Panc1 (cell line): ENCODE data around the gene PSME1. TPM values are rescaled to one million over a fixed set of nuclear protein-coding genes. Genes with fewer than 3 reads are reported as not detected.

Experiments used
- ATAC-seq: fragments of 200-7000 bp; cut with Tn5 transposase; 2 replicates; pipeline ENCODE4 v1.9.1; 2020; ENCODE audit warnings: mild to moderate bottlenecking, moderate library complexity
- BruUV-seq: library from RNA; stranded (reverse); fragments of 400-500 nt; replicated peaks from 2 replicates; lab custom pipeline; 2021; lab: Mats Ljungman, UMichigan
- CTCF ChIA-PET: fragments of 300-600 bp; sonication (Branson Sonifier 250); formaldehyde crosslinking; loops from one replicate; lab custom pipeline; 2022; ENCODE audit warnings: antibody characterized with exemption; lab: Charles Lee
- POLR2A ChIA-PET: fragments of 300-600 bp; sonication (Branson Sonifier 250); formaldehyde crosslinking; loops from one replicate; lab custom pipeline; 2022; ENCODE audit warnings: antibody characterized with exemption; lab: Charles Lee
- DNase-seq: peaks from one replicate; pipeline ENCODE4 v3.0.0-alpha.2; 2010; ENCODE audit warnings: low read depth, low spot score
- H3K27ac ChIP-seq: 2 replicates; pipeline ENCODE4 v1.5.1; 2011; ENCODE audit warnings: mild to moderate bottlenecking, low read length, inconsistent platforms
- H3K27me3 ChIP-seq: fragments of 200-500 bp; sonication (Bioruptor generic); 2 replicates; pipeline ENCODE4 v1.6.0; 2014; ENCODE audit warnings: low read length, inconsistent platforms; ENCODE audit not compliant: control insufficient read depth, insufficient read depth
- H3K36me3 ChIP-seq: fragments of 200-500 bp; sonication (Bioruptor generic); 2 replicates; pipeline ENCODE4 v1.5.1; 2014; ENCODE audit warnings: inconsistent platforms, mild to moderate bottlenecking, low read length, moderate library complexity; ENCODE audit not compliant: control insufficient read depth, insufficient read depth
- H3K4me1 ChIP-seq: 2 replicates; pipeline ENCODE4 v1.5.1; 2011; ENCODE audit warnings: inconsistent platforms, mild to moderate bottlenecking, low read length, moderate library complexity; ENCODE audit not compliant: control insufficient read depth, insufficient read depth
- H3K4me3 ChIP-seq, 2 experiments: 2 replicates each; pipeline ENCODE4 v1.5.1; 2011 to 2012; ENCODE audit warnings: low read depth in 2 of 2, low read length in 2 of 2, mild to moderate bottlenecking in 2 of 2, inconsistent platforms in 1 of 2, moderate library complexity in 1 of 2
- H3K9me3 ChIP-seq: fragments of 200-500 bp; sonication (Bioruptor generic); 2 replicates; pipeline ENCODE4 v1.5.1; 2014; ENCODE audit warnings: low read depth, mild to moderate bottlenecking, inconsistent platforms, low read length, moderate library complexity; ENCODE audit not compliant: control insufficient read depth, insufficient read depth
- CTCF ChIP-seq: fragments of 450-650 bp; IDR thresholded peaks from 2 replicates; pipeline ENCODE4 v1.5.1; 2017; ENCODE audit warnings: mild to moderate bottlenecking
- POLR2AphosphoS5 ChIP-seq: IDR thresholded peaks from 2 replicates; pipeline ENCODE4 v1.6.1; 2012; ENCODE audit warnings: mild to moderate bottlenecking, low read depth, low read length, moderate library complexity
- REST ChIP-seq, 2 experiments: IDR thresholded peaks; 2 replicates each; pipeline ENCODE4 v1.6.1; 2011 to 2012; ENCODE audit warnings: low read depth in 2 of 2, control low read depth in 1 of 2, low read length in 1 of 2, mild to moderate bottlenecking in 1 of 2, moderate library complexity in 1 of 2; ENCODE audit not compliant: insufficient read depth in 1 of 2
- SIN3A ChIP-seq: IDR thresholded peaks from 2 replicates; pipeline ENCODE4 v1.6.1; 2012; ENCODE audit warnings: low read depth, mild to moderate bottlenecking, low read length, moderate library complexity, borderline replicate concordance; ENCODE audit not compliant: insufficient read depth
- TCF7L2 ChIP-seq: IDR thresholded peaks from 2 replicates; pipeline ENCODE4 v1.6.1; 2011; ENCODE audit warnings: mild to moderate bottlenecking, low read depth, low read length, inconsistent platforms
- in situ Hi-C: cut with HindIII; loops from 2 replicates; pipeline ENCODE4 v1.10.0; 2016; ENCODE audit warnings: low sequenced_read_pairs, low pct_unique_long_range_greater_than_20kb
- intact Hi-C: fragments of 100-400 bp; cut with micrococcal nuclease; formaldehyde crosslinking; loops from one replicate; pipeline ENCODE4 v1.10.0; 2022; ENCODE audit not compliant: unreplicated experiment
- total RNA-seq: library from RNA; stranded (reverse); gene quantifications from one replicate; pipeline ENCODE4 v1.2.1, GENCODE V29; 2021; ENCODE audit not compliant: unreplicated experiment

The PSME1 gene
- total RNA-seq, 1 experiment from 2014 or later: 130 TPM

- no peaks in the 10 kb centered on the region for H3K4me1 ChIP-seq
- H3K27me3 ChIP-seq: no peaks in the 10 kb centered on the region
- DNase-seq (no peak), ATAC-seq (no peak)
- ChIA-PET POLR2A (interaction anchor here (0.6 kb wide), 1 partner anchor 271 kb away, joined by 16 read pairs; the partner anchor contains the start of gene NYNRIN), CTCF (no interaction called here)
- TF ChIP-seq CTCF: no peak
- no peak for TF ChIP-seq POLR2AphosphoS5
- TF ChIP-seq REST (IDR thresholded peaks at IDR 0.05; ENCODE audit: insufficient read depth in 1 of 2, low read depth in 2 of 2, low read length in 1 of 2): no peak
- TF ChIP-seq SIN3A: no peak
- TF ChIP-seq TCF7L2: no peak
- H3K4me3 ChIP-seq: no peak overlapping the region
- no peaks in the 10 kb centered on the region for H3K9me3 ChIP-seq
- in situ Hi-C loops: no loop called here
- H3K27ac ChIP-seq: no peak overlapping the region
- BruUV-seq: no TSS peak
- intact Hi-C loops: no loop called here
- no peaks in the 10 kb centered on the region for H3K36me3 ChIP-seq
Measured at GRCh38 chr14:24127673-24128072, 8.3 kb upstream of the PSME1 start.

- no peaks in the 10 kb centered on the region for H3K36me3 ChIP-seq
- no peak overlapping the region for H3K4me3 ChIP-seq
- DNase-seq: no peak
- no peak overlapping the region for H3K27ac ChIP-seq
- H3K9me3 ChIP-seq: no peaks in the 10 kb centered on the region
- H3K4me1 ChIP-seq: no peaks in the 10 kb centered on the region
- in situ Hi-C loops: no loop called here
- ATAC-seq: no peak
- BruUV-seq: no TSS peak
- H3K27me3 ChIP-seq: no peaks in the 10 kb centered on the region
- TF ChIP-seq POLR2AphosphoS5 (no peak), REST (IDR thresholded peaks at IDR 0.05; ENCODE audit: insufficient read depth in 1 of 2, low read depth in 2 of 2, low read length in 1 of 2) (no peak), SIN3A (no peak), TCF7L2 (no peak), CTCF (no peak)
- POLR2A ChIA-PET: no interaction called here
- CTCF ChIA-PET: no interaction called here
- intact Hi-C loops: no loop called here
Measured at GRCh38 chr14:24129410-24129998, 6.5 kb upstream of the PSME1 start.
